ENCODE measurements around the gene SLC39A1. TPM values are rescaled to one million over a fixed set of nuclear protein-coding genes. Genes with fewer than 3 reads are reported as not detected.

Gene SLC39A1
- 107 and 131 TPM in 2 replicates for total RNA-seq

GRCh38 chr1:153963030-153963849, at the start of gene SLC39A1:
TSS of gene SLC39A1 (minus strand) at chr1:153963537. CDS start at chr1:153962715, 822 bp downstream.

GRCh38 chr1:153990468-153991150, 27.3 kb upstream of the SLC39A1 start, which contains the start of gene RPS27:
TSS of gene RPS27 (plus strand) at chr1:153990762. CDS start at chr1:153990797, 35 bp downstream.

DNA sequence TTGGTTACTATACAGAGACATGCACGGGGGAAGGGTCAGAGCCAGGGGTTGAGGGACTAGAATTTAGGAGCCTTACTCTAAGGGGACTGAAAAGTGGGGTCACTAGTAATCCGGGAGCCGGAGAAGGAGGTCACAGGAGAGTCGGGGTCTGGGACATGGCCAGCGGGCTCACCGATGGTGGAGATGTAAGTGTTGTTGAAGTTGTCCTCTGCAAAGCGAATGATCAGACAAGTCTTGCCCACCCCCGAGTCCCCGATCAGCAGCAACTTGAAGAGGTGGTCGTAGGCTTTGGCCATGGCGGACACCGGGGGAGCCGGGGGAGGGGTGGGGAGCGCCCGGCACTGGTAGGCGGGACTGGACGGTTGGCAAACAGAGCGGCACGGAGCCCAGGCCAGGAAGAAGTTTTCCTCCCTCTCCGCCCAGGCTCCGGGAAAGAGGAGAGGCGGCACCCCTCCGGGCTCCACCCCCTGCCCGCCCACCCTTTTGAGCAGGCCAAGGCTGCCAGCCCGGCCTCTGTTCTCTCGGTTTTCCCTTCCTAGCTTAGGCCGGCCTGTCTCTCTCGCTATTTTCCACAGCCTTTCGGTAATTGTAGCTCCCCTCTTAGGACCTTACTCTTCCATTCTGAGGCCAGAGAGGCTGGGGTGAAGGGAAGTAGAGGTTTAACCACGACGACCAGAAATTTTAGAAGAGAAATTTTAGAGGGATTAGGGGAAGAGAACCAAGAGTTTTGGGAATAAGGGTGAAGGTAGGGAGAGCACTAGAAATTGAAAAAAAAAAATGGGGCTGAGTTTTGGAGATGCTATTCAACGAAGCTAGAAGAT, 22.8 kb upstream of the SLC39A1 start, which contains the start of gene RAB13:
Gene RAB13 (minus strand): TSS at position 399 of the 821 bp plus-strand sequence. CDS start 103 bp downstream, at position 296.

GRCh38 chr1:153977250-153978240, 14.2 kb upstream of the SLC39A1 start, which contains the start of gene JTB:
TSS of gene JTB (minus strand) at chr1:153977674. CDS start at chr1:153977252, 422 bp downstream.

DNA sequence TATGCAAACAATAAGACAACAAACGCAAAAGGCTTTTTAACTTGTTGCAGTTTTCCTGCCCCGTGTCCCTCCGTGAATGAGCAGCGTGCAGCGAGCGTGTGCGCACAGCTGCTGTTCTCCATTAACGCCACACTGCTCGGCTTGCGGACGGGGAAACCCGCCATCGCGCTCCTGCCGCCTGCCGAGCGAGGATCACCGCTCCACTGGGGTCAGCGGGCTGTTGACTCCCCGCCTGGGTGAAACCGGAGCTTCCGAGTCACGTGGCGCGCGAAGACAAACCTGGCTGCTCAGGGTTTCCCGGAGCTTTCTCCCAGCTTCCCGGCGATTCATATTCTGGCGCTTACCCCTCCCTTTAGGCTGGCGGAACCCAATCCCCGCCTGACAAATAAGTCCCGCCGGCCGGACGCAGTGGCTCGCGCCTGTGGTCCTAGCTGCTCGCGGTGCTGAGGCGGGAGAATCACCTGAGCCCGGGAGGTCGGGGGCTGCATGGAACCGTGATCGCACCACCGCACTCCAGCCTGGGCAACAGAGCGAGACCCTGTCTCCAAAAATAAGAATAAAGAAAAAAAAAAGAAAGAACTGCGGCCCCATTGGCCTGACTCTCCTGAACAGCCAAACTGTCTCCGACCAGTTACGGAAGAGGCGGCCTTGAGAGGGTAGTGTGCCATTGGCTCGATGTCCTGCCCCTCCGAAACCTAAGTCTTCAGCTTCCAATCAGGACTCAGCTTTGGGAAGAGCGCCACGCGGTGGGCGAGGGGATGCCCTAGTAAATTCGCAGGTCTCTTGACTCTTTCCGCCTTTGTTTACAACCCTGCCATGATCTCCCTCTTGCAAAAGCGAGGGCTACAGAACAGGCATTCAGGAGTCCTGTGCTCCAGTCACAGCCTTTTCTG, 4.0 kb upstream of the SLC39A1 start, which contains the start of gene CREB3L4:
Gene CREB3L4 (plus strand): TSS at position 796 of the 893 bp plus-strand sequence. CDS start 624 bp downstream, outside the sequence.

DNA sequence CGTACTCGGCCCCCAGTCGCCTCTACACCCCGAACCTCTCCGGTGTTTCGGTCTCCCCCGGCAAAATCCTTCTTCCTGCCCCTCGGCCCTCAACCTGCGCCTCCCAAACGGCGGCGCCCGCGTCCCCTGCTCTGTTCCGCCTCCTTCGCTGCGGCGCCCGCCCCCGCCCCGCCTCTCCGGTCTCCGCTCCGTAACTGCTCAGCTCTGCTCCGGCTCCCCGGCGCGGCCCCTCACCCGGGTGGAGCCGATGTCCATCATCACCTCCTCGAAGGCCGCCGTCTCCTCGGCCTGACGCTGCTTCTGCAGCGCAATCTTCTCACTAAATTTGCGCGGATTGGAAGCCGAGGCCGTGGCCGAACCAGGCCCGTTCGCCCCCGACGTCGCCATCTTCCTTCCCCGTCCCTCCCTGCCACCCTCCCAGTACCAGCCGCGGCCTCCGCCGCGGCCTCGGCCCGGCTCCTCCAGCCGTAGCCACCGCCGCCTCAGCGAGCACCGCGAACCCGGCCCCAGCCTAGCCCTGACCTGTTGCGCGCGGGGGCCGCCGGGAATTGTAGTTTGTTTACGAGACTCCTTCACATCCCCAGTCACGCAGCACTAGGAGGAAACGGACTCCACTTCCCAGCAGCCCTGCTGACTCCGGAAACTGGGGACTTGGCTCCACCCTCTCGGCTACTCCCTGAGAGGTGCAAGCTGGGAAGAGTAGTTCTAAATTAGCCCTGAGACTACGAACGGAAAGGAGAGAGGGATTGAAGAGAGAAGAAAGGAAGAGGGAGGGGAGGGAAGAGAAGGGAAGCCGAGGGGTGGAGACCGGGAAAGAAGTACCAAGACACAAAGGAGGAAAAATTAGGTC, 5.0 kb downstream of the SLC39A1 start, which contains the start of gene CRTC2:
Gene CRTC2 (minus strand): TSS at position 502 of the 850 bp plus-strand sequence. CDS start 115 bp downstream, at position 387.

GRCh38 chr1:153946622-153947241, 16.6 kb downstream of the SLC39A1 start, which contains the start of gene DENND4B:
TSS of gene DENND4B (minus strand) at chr1:153946718. CDS start at chr1:153944374, 2,344 bp downstream.

GRCh38 chr1:153922972-153923925, 40.1 kb downstream of the SLC39A1 start, which contains the start of gene GATAD2B:
TSS of gene GATAD2B (minus strand) at chr1:153922972. CDS start at chr1:153828347, 94,625 bp downstream.

Other genes starting within 250 kb of the SLC39A1 start
- gene INTS3, start 235.5 kb downstream of the SLC39A1 start, total RNA-seq, result 15.0 and 18.9 TPM in 2 replicates
- gene SLC27A3, start 188.1 kb downstream of the SLC39A1 start, total RNA-seq, result 41.2 and 59.6 TPM in 2 replicates
- 4.8 and 5.8 TPM in 2 replicates for gene GATAD2B, start 40.6 kb downstream of the SLC39A1 start, total RNA-seq
- gene DENND4B, start 16.8 kb downstream of the SLC39A1 start, total RNA-seq, result 8.5 and 9.0 TPM in 2 replicates
- gene CRTC2, start 4.9 kb downstream of the SLC39A1 start, total RNA-seq, result 3.2 and 3.3 TPM in 2 replicates
- 6.6 and 7.0 TPM in 2 replicates for gene CREB3L4, start 4.4 kb upstream of the SLC39A1 start, total RNA-seq
- 80.6 and 85.5 TPM in 2 replicates for gene JTB, start 14.1 kb upstream of the SLC39A1 start, total RNA-seq
- gene RAB13, start 22.8 kb upstream of the SLC39A1 start, total RNA-seq, result 71.4 and 84.1 TPM in 2 replicates
- gene RPS27, start 27.2 kb upstream of the SLC39A1 start, total RNA-seq, result 1,857 and 2,280 TPM in 2 replicates
- gene NUP210L, start 191.5 kb upstream of the SLC39A1 start, total RNA-seq, result 0.11 and 0.17 TPM in 2 replicates
- gene TPM3, start 228.6 kb upstream of the SLC39A1 start, total RNA-seq, result 347 and 394 TPM in 2 replicates
- gene CFAP141, start 242.8 kb upstream of the SLC39A1 start, total RNA-seq, result not detected in 2 replicates